Muscle of leg (tissue), 11 donors: ENCODE data around the gene DGKB. TPM values are rescaled to one million over a fixed set of nuclear protein-coding genes. Genes with fewer than 3 reads are reported as not detected.
"Not testable (repeated sequence)": the region's sequence is repeated elsewhere in the genome, so short reads cannot be mapped to it uniquely, and the experiment has no call there.

Source experiments
- DNase-seq: peaks from one replicate; pipeline ENCODE4 v3.0.0; 2013
- H3K27ac ChIP-seq: one replicate; pipeline ENCODE4 v1.5.1; 2013; ENCODE audit warnings: mild to moderate bottlenecking, low read length, control low read depth
- H3K27me3 ChIP-seq: one replicate; pipeline ENCODE4 v1.6.1; 2013; ENCODE audit warnings: low read length; ENCODE audit not compliant: control insufficient read depth, insufficient read depth
- H3K36me3 ChIP-seq: one replicate; pipeline ENCODE4 v1.6.1; 2013; ENCODE audit warnings: low read length; ENCODE audit not compliant: control insufficient read depth, insufficient read depth
- H3K4me1 ChIP-seq: one replicate; pipeline ENCODE4 v1.6.1; 2013; ENCODE audit warnings: low read length; ENCODE audit not compliant: control insufficient read depth, insufficient read depth
- H3K4me3 ChIP-seq: one replicate; pipeline ENCODE4 v1.5.1; 2013; ENCODE audit warnings: low read length, control low read depth
- H3K9me3 ChIP-seq: replicated peaks from 2 replicates; pipeline ENCODE4 v1.6.1; 2013; ENCODE audit warnings: low read depth, low read length; ENCODE audit not compliant: control insufficient read depth
- WGBS: methylation state at CpG from one replicate; pipeline ENCODE4 v1.1.5; 2013; ENCODE audit warnings: missing lambda C conversion rate; ENCODE audit not compliant: insufficient coverage; 5-methylcytosine and 5-hydroxymethylcytosine counted together
- polyA plus RNA-seq, 8 donors: library from polyadenylated mRNA; unstranded; fragments of 120-200 nt; gene quantifications; one replicate each; pipeline versions ENCODE4 v1.2.1 to v1.2.3, GENCODE V29; 2013; ENCODE audit warnings: inconsistent platforms in 1 of 8, low replicate concordance in 1 of 8; ENCODE audit not compliant: insufficient read length in 8 of 8, insufficient read depth in 1 of 8
- total RNA-seq: library from RNA; stranded (reverse); fragments of 120-200 nt; gene quantifications from one replicate; pipeline ENCODE4 v1.2.4, GENCODE V29; 2013

DGKB gene
- total and polyA plus RNA-seq, 9 donors = 0.42 to 1.4 (median 0.85) TPM

DNA sequence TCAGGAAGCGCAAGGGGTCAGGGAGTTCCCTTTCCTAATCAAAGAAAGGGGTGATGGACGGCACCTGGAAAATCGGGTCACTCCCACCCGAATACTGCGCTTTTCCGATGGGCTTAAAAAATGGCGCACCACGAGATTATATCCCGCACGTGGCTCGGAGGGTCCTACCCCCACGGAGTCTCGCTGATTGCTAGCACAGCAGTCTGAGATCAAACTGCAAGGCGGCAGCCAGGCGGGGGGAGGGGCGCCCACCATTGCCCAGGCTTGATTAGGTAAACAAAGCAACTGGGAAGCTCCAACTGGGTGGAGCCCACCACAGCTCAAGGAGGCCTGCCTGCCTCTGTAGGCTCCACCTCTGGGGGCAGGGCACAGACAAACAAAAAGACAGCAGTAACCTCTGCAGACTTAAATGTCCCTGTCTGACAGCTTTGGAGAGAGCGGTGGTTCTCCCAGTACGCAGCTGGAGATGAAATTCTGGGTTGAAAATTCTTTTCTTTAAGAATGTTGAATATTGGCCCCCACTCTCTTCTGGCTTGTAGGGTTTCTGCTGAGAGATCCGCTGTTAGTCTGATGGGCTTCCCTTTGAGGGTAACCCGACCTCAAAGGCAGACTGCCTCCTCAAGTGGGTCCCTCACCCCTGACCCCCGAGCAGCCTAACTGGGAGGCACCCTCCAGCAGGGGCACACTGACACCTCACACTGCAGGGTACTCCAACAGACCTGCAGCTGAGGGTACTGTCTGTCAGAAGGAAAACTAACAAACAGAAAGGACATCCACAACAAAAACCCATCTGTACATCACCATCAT, 623.3 kb downstream of the DGKB start:
- not testable (repeated sequence) for H3K27me3 ChIP-seq, H3K36me3 ChIP-seq, DNase-seq, H3K9me3 ChIP-seq, H3K4me3 ChIP-seq, H3K27ac ChIP-seq, H3K4me1 ChIP-seq
- WGBS = 44% methylated on average over 14 of the region's 21 CpGs

DNA sequence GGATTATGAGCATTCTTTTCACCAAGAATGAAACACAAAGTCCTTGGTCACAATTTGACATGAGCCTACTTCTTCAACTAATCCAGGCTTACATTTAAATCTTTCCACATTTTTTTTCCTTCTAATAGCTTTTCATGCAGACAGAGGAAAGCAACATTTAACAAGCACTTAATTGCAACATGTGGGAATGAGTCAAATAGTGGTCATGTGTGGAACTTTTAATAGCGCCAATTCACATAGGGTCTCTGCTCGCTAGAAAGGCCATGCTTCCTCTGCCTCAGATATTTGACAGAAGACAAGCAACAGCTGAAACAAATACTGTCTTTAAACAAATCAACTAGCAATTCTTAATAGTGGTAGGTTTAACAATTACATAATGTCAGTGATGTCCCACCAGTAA, 627.2 kb downstream of the DGKB start:
- no peak for DNase-seq
- H3K27me3 ChIP-seq = no peaks in the 10 kb centered on the region
- H3K27ac ChIP-seq = no peak overlapping the region
- H3K36me3 ChIP-seq = no peaks in the 10 kb centered on the region
- no CpG with 5 or more reads among the region's 2 CpGs for WGBS
- no peak overlapping the region for H3K4me3 ChIP-seq
- H3K9me3 ChIP-seq = no peaks in the 10 kb centered on the region
- no peaks in the 10 kb centered on the region for H3K4me1 ChIP-seq

DNA sequence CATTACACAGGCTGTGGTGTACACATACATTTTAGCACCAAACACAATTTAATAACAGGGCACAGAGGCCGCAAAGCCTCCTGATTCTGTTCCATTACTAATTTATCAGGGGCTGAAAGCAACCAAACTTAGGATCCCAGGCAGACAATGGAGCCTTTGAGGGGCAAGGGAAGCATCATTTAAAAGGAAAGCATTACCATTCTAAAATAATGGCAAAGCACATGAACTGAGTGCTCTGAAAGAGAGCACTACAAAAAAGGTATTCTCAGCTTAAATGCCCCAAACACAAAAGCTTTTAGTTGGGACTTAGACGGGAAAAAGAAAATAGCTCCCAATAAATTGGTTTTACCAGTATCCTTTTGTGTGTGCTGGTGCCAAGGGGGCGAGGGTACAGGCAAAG, 631.1 kb downstream of the DGKB start:
- DNase-seq = no peak
- H3K36me3 ChIP-seq = no peaks in the 10 kb centered on the region
- no peaks in the 10 kb centered on the region for H3K4me1 ChIP-seq
- no peaks in the 10 kb centered on the region for H3K27me3 ChIP-seq
- no CpG with 5 or more reads among the region's 3 CpGs for WGBS
- H3K27ac ChIP-seq = no peak overlapping the region
- no peaks in the 10 kb centered on the region for H3K9me3 ChIP-seq
- no peak overlapping the region for H3K4me3 ChIP-seq

DNA sequence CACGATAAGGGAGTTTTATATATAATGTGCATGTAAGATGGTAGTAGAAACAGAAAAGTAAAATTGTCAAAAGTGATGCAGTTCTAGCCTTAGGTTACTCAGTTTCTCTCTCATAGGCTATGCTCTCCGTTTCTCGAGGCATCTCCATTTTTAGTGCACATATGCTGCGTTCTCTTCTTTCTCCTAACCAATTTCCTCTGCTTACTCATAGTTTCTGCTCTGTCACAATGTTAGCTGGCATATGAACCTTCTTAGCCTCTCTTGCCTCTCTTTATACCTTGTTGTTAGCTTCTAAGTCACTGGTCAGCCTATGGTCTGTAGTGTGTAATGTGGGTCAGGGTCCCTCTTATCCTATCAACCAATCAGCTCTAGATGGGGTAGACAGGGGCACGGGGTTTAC, 632.5 kb downstream of the DGKB start:
- 79% methylated on average over 3 of the region's 5 CpGs for WGBS
- no peak for DNase-seq

DNA sequence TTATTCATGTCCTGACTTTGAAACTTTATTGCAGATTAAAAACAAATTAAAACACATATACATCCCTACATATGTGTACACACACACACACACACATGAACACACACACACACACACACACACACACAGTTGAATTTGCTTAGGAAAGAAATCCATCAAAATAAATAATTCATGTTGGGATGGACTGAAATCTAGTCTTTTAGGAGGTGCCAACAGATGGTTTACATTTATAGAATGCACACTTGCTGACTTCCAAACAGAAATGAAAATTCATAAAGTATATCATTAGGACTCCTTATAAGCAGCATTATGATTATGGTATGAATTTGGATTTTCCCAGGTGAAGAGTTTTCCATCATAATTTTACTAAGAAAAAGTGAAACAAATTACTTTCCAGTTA, 642.5 kb downstream of the DGKB start:
- no peaks in the 10 kb centered on the region for H3K27me3 ChIP-seq

More for the DNA sequence above, 632.5 kb downstream of the DGKB start:
- Histone ChIP-seq H3K4me3 (no peak overlapping the region), H3K27ac (no peak overlapping the region), H3K27me3 (no peaks in the 10 kb centered on the region), H3K36me3 (no peaks in the 10 kb centered on the region), H3K9me3 (no peaks in the 10 kb centered on the region), H3K4me1 (no peaks in the 10 kb centered on the region)

DNA sequence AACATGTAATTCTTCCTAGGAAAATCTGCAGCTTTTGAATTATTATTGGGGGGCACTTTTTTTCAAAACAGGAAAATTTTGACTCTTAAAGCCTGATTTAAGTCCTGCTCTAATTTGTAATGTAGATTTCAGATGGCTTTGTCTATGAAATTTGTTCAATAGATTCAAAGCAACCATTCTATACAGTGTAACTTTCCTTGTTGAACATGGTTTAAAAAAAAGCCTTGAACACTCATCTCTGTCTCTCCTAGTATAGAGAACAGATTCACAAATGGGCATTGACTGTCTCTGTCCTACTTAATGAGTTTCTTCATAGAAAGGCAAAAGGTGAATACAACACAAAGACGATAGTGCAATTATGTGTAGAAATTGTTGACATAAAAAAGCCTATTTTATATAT, 643.7 kb downstream of the DGKB start:
- Histone ChIP-seq H3K27ac (no peak overlapping the region), H3K4me1 (no peaks in the 10 kb centered on the region), H3K9me3 (no peaks in the 10 kb centered on the region), H3K36me3 (no peaks in the 10 kb centered on the region), H3K4me3 (no peak overlapping the region), H3K27me3 (no peaks in the 10 kb centered on the region)
- no CpG with 5 or more reads among the region's 1 CpG for WGBS
- DNase-seq = no peak

More for the DNA sequence above, 642.5 kb downstream of the DGKB start:
- no peaks in the 10 kb centered on the region for H3K4me1 ChIP-seq
- no peak overlapping the region for H3K27ac ChIP-seq
- H3K9me3 ChIP-seq = no peaks in the 10 kb centered on the region
- H3K36me3 ChIP-seq = no peaks in the 10 kb centered on the region
- H3K4me3 ChIP-seq = no peak overlapping the region
- no peak for DNase-seq

DNA sequence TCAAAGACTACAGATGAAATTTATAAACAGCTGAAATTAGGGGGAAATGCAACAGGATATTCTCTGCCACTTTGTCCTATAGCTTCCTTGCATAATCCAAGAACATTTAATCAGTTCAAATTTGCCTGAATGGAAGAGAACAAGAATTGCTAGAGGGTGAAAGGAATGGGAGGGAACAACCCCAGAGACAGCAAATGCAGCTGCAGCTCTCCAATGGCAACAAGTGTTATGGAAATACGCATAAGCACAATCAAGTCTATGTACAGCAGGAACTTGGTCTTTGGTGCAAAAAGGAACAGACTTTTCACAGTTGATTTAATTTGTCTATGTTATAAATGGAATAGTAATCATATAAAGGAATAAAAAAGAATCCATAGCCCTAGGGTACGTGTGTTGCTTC, 644.1 kb downstream of the DGKB start:
- no peaks in the 10 kb centered on the region for H3K27me3 ChIP-seq
- no CpG with 5 or more reads among the region's 2 CpGs for WGBS
- H3K4me1 ChIP-seq = no peaks in the 10 kb centered on the region
- peak; percentile 41 for DNase-seq
- H3K36me3 ChIP-seq = no peaks in the 10 kb centered on the region
- no peak overlapping the region for H3K4me3 ChIP-seq
- no peak overlapping the region for H3K27ac ChIP-seq
- H3K9me3 ChIP-seq = no peaks in the 10 kb centered on the region

DNA sequence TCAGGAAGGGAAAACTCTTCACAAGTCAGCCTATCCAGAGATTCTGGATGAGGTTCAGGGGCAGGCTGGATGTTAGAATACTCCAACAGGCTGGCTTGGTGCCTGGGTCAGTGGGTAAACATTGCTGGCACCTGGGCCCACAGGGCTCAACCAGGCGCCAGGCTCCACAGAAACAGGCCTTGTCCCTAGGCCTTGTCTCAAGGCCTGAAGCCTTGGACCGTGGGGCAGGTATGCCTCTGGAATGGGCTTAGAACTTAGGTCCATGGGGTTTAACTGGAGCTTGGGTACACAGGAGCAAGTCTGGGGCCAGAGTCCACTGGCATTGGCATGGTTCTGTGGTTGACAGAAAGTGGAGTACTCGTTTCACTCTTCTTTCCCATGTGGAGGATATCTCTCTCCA, 650.1 kb downstream of the DGKB start:
- WGBS = 94% methylated on average over 3 of the region's 3 CpGs
- H3K27me3 ChIP-seq = no peaks in the 10 kb centered on the region
- H3K4me3 ChIP-seq = no peak overlapping the region
- no peaks in the 10 kb centered on the region for H3K9me3 ChIP-seq
- H3K27ac ChIP-seq = no peak overlapping the region
- no peaks in the 10 kb centered on the region for H3K4me1 ChIP-seq
- DNase-seq = no peak
- H3K36me3 ChIP-seq = no peaks in the 10 kb centered on the region

DNA sequence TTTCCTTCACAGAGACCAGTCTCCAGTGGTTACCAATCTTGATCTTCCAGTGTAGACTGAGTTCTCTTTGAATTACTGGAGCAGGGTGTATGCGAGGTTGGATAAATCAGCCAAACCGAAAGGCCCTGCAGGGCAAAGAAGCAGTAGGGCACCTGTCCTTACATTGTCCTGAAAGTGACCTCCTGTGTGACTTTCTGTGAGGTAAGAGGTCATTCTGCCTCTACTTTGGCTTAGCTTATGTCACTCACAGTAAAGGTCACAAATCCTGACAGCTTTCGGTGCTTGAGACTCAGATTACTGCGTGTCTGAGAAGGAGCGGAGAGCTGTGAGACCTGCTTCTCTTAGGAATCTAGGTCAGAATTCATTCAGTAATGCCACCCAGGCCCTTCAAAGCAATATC, 660.4 kb downstream of the DGKB start:
- H3K4me3 ChIP-seq = no peak overlapping the region
- DNase-seq = no peak
- no peaks in the 10 kb centered on the region for H3K27me3 ChIP-seq
- no peaks in the 10 kb centered on the region for H3K4me1 ChIP-seq
- H3K36me3 ChIP-seq = no peaks in the 10 kb centered on the region
- WGBS = 63% methylated on average over 2 of the region's 5 CpGs
- H3K27ac ChIP-seq = no peak overlapping the region
- no peaks in the 10 kb centered on the region for H3K9me3 ChIP-seq

DNA sequence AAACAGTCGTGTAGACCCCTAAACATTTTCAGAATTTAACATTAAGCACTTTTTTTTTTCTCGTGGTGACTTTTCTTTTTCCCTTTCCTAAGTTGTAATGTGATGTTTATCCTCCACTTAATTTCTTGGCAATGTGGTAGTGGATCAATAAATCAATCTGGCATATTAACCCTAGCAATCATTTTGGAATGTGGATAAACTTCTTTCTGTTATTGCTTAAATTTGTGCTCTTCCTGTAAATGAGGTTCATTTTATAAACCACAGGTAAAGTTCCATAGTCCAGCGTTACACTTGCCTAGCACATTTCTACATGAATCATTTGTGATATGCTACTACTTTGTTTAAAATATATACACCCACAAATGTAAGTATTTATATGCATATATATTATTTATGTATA, 665.7 kb downstream of the DGKB start:
- Histone ChIP-seq H3K27ac (no peak overlapping the region), H3K4me1 (no peaks in the 10 kb centered on the region), H3K36me3 (no peaks in the 10 kb centered on the region), H3K4me3 (no peak overlapping the region), H3K9me3 (no peaks in the 10 kb centered on the region), H3K27me3 (no peaks in the 10 kb centered on the region)
- WGBS = no CpG with 5 or more reads among the region's 3 CpGs
- DNase-seq = no peak

DNA sequence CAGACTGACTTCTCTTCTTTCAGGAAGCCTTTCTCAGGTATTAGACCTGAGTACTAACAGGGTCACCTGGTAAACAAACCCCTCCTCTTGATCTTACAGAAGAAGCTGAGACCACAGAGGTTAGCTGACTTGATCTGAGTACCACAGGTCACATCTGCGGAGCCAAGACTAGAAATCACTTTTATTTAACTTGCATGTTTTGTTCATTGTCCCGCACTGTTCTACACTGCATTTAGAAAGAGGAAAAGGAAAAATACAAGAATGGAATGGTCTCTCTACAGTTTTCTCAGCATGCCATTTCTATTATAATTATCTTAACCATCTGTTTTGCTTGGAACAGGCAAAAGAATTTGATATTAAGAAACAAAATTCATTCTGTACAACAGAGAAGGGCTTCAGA, 667.5 kb downstream of the DGKB start:
- no CpG with 5 or more reads among the region's 2 CpGs for WGBS
- no peak for DNase-seq
- H3K36me3 ChIP-seq = no peaks in the 10 kb centered on the region
- no peaks in the 10 kb centered on the region for H3K9me3 ChIP-seq
- no peaks in the 10 kb centered on the region for H3K27me3 ChIP-seq
- no peak overlapping the region for H3K27ac ChIP-seq
- no peaks in the 10 kb centered on the region for H3K4me1 ChIP-seq
- no peak overlapping the region for H3K4me3 ChIP-seq
